HPDE6-E6E7 (cell line): ENCODE data around the gene BRMS1.
"Not testable (repeated sequence)": the region's sequence is repeated elsewhere in the genome, so short reads cannot be mapped to it uniquely, and the experiment has no call there.

Experiments
- DNase-seq: peaks from one replicate; pipeline ENCODE4 v3.0.0; 2011; ENCODE audit warnings: missing footprints; ENCODE audit errors: extremely low spot score

BRMS1 gene

GRCh38 chr11:66344550-66345315, at the start of gene BRMS1:
Gene BRMS1 (minus strand): TSS chr11:66345104. CDS start chr11:66342234, 2,870 bp downstream.
- DNase-seq = peak; percentile 90

- no peak for DNase-seq
Measured at GRCh38 chr11:66393954-66394353, 49.0 kb upstream of the BRMS1 start.

GRCh38 chr11:66391322-66391721, 46.4 kb upstream of the BRMS1 start:
- no peak for DNase-seq

- DNase-seq = peak; percentile 58
Measured at GRCh38 chr11:66388780-66389386, 44.0 kb upstream of the BRMS1 start.

GRCh38 chr11:66386171-66387069, 41.5 kb upstream of the BRMS1 start:
- no peak for DNase-seq

GRCh38 chr11:66384316-66384715, 39.4 kb upstream of the BRMS1 start:
- not testable (repeated sequence) for DNase-seq

- DNase-seq = not testable (repeated sequence)
Measured at GRCh38 chr11:66380264-66380663, 35.4 kb upstream of the BRMS1 start.

- DNase-seq = not testable (repeated sequence)
Measured at GRCh38 chr11:66373690-66374287, 28.9 kb upstream of the BRMS1 start.

- DNase-seq = no peak
Measured at GRCh38 chr11:66373265-66373664, 28.4 kb upstream of the BRMS1 start.

- DNase-seq = no peak
Measured at GRCh38 chr11:66371627-66372415, 26.9 kb upstream of the BRMS1 start, which contains the start of gene SLC29A2. Gene SLC29A2 (minus strand): TSS chr11:66371760. CDS start chr11:66371591, 169 bp downstream.

- no peak for DNase-seq
Measured at GRCh38 chr11:66369073-66369894, 24.4 kb upstream of the BRMS1 start.

GRCh38 chr11:66368484-66368883, 23.6 kb upstream of the BRMS1 start:
- no peak for DNase-seq

GRCh38 chr11:66367561-66368312, 22.8 kb upstream of the BRMS1 start:
- no peak for DNase-seq

- no peak for DNase-seq
Measured at GRCh38 chr11:66366844-66367477, 22.1 kb upstream of the BRMS1 start.

- no peak for DNase-seq
Measured at GRCh38 chr11:66365711-66366619, 21.1 kb upstream of the BRMS1 start.

GRCh38 chr11:66365166-66365565, 20.3 kb upstream of the BRMS1 start:
- no peak for DNase-seq

GRCh38 chr11:66363805-66364535, 19.1 kb upstream of the BRMS1 start:
- DNase-seq = no peak
